Stimulated activated CD4-positive, alpha-beta T cell treated with anti-CD3 and anti-CD28 coated beads, TNF-alpha, amount 100 ng/mL, for 48 hours (primary cell): ENCODE results near the gene MLIP.

Experiments used
- DNase-seq, 3 donors: peaks; one replicate each; pipeline ENCODE4 v3.0.0-alpha.2; 2020; ENCODE audit warnings: low read depth in 3 of 3

Gene MLIP

DNA sequence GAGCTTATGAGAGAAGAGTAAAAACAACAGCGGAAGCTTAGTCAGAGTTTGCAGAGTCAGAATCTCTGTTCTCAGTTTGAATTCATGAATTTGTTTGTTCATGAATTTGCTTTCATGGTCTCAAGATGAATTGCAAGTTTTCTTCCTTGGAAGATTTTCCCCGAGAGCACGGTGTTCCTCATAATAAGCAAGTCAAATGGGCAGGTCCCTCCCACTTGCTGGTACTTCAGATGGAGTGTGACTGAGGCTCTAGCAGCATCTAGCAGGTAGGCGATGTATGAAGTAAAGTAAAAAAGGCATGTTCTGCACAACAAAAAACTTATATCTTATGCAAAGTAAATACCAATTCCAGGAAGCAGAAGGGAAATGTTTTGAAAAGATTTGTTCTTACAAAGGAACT is 15.5 kb upstream of the MLIP start:
- no peak for DNase-seq

DNA sequence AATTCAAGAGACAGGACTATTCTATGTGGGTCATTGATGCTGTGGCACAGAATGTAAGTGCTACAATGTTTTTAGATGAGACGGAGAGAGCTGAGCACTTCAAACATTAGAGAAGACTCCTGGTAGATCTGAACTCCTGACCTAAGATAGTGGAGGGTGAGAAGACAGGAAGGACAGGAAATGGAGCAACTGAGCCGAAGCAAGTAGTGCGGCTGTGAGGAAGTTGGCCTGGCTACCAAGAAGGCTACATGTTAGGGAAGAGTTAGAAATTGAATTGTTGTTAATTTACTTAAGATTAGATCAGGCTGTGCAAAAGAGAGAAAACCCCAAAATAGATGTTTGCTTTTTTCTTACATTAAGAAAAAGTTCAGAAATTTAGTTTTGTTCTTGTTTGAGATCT is 14.4 kb upstream of the MLIP start:
- DNase-seq, result no peak

DNA sequence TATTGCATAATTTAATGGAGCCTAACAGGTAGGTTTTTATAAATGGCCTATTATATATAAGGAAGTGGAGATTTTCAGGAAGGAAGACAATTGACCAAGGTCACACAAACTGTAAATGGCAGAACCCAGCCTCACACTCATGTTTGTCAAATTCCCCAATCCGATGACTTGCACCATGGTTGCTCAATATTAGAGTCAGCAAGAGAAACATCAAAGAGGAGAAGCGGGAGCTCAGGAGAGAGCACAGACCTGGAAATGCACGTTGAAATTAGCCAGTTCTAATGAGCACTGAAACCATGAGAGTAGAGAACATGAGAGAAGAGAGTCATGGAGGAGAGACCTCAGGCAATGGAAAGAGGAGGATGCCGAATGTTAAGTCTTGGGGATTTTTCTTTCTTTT is 13.5 kb upstream of the MLIP start:
- no peak for DNase-seq

DNA sequence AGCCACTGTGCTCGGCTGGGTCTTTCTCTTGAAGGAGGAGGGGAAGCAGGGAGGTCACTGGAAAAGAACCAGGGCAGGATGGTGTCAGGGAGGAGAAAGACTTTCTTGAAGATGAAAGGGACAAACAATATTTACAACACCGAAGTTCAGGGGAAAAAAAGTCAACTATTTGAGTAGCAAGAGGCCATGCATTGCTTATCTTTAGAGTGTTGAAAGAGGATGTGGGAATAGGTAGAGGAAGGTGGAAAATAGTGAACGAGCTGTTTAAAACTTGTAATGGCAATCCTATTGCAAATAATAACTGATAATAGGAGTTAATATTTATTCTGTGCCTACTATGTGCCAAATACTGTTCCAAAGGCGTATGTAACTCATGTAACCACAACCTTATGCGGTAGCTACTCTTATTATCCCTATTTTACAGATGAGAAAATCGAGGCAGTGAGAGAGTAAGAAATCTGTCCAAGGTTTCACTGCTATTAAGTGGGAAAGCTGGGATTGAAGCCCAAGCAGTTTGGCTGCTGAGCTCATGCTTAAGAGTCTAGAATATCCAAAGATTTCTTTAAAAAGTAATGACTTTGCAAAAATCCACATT is 12.7 kb upstream of the MLIP start:
- no peak for DNase-seq

DNA sequence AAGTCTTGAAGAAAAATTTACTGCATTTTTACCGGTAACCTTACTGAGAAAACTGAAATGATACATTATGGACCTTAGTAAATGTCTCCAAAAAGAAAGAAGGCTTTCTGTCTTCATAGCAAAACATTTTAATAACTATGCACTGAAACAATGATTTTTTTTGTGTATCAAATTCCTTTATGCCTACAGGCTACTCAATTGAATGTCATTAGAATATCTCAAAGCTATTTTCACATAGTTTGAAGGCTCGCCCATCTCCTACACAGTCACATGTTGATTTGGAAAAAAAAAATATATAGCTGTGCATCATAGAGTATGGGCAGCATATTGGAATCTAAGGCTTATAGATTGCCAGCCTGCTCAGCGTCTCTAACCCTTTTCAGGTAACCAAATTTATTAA is 12.0 kb upstream of the MLIP start:
- no peak for DNase-seq

DNA sequence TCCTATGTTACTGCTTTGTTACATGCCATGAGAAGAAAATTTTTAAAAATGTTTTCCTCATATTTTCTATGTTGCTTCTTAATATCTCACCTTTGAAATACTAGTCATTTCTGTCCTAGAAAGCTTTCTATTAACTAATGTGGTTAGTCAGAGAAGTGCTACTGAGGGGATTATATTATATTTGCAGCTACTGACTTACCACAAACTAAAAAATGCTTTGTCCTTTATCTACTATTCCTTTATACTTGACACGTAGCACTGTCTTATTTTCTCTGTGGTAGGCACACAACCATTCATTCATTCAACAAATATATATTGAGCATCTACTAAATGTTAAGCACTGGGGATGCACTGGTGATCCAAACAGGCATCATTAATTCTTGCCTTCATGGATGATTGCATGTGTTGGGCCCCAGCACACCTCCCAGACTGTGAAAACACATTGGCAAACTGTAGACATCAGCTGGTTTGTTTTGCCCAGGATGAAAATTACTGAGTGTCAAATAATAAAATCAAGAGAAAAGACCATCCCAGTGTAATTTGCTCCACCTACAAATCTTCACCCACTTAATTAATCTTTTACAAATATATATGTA is 10.7 kb upstream of the MLIP start:
- no peak for DNase-seq

DNA sequence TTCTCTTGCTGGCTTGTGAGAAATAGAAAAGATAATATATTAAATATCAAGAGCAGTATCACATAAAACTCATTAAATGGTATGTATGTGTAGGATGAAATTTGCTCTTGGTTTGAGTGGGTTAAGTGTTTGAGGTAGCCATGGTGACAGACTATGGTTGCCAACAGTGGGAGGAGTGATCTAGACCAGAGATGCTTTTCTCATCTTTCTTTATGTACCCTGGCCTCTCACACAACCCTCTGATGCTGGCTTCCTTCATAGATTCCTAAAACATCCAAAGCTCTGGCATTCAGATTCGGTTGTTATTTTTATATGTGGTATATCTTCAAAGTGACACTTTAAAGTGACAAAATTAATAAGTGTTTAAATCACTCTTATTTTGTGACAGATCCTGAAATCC is 9.0 kb upstream of the MLIP start:
- no peak for DNase-seq

DNA sequence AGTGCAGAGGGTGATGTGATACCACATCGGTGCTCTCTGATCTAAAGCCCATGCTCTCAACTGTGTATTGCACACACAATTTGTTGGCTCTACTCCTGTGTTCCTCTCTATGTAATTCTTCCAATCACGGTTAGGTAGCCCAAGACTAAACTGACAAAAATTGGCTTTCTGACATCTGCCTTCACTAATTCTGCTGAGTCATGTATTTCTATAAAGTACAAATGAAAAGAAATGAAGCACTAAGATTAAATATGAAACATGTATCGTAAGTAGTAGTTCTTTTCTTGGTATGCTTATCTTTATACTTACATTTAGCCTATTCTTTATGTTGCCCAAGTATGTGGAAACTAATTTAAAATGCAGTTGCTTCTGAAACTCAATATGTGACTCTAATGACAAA is 7.7 kb upstream of the MLIP start:
- DNase-seq, result no peak

DNA sequence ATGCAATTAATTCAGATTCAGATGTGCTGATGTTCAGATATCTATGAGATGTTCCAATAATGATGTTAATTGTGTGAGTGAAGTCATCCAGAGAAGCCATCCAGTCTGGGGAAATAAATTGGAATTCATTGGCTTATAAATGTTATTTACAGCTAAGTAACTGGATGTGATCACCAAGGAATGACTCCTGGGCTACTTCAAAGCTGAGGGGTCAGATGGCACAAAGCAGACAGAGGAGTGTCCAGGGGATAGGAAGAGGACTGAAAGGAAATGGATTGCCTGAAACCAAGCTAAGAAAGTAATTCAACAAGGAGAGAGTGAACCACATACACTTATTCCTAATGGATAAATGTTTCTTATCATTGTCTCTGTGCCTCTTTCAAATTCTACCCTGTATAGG is 4.5 kb upstream of the MLIP start:
- DNase-seq, result no peak

DNA sequence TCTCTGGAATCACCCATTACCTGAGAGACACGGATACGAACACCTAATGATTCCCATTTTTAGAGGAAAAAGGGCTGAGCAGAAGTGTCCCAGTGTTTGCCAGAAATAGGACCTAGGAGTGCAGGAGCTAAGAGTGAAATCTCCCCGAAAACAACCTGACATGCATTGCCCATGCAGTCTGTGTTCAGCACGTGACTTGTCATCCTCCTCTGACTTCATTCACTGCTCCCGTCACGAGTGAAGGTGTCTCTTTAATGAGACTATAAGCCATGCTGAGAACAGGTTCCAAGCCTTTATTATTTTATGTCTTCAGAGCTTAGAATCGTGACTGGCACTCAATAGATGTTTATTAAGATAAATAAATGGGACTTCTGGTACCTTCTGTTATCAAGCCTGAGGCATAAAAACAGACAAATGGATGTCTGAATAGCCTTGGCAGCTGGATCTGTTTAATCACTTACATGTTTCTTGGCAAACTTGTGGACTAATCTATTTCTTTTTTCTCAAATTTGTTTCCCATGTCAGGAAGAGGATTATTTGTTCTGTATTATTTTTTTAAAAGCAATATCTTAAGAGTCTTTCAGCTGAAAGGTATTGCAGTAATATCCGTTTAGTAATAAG is 3.7 kb upstream of the MLIP start:
- DNase-seq, result no peak

DNA sequence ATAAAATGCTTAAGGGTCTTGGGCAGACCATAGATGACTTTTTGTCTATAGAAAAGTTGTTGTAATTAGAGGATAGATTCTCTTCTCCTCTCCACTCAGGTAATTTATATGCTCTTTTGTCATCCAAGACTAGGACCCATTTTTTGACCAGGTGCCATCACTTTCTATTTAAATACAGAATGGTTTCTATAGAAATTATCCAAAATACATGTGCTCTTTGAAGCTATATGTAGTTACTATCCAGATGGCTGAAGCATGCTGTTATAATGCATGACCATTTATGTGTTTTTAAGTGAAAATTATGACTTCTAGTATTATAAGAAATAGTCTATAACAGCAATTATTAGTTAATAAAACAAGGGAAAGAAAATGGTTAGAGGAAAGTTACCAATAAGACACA is 3.0 kb upstream of the MLIP start:
- no peak for DNase-seq

DNA sequence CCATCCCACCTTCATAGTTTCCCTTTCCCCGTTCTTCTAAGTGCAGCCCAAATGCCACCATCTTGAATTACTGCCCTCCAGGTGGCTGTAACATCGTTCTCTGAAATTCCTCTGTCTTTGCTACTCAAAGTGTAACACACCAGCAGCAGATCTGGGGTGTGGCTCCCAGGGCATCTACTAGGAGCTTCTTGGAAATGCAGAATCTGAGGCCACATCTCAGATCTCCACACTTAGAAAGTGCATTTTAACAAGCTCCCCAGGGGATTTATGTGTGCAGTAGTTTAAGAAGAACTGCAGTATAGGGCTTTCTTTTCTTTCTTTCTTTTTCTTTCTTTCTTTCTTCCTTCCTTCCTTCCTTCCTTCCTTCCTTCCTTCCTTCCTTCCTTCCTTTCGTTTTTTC is 1.7 kb upstream of the MLIP start:
- DNase-seq, result no peak

DNA sequence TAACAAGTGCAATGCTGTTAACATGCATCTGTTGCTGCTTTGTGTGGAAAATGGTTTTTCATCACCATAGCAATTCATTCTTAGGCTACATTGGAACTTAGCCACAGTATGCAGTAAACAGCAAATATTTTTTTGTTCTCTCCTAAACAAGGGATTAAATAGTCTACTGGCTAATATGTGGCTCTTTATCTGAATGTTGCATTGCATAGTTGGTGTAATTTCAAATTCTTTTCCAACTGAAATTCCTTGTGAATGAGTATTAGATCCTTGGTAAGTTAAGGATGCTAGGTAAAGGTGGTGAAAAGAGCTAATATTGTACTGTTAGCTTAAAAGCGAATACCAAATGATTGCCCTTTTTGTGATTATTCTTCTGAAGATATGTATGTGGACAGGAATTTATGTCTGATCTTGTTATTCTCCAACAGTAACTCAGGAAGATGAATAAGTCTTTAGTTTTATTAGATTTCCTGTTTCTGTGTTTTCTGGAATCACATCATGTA is 958 bp downstream of the MLIP start:
- no peak for DNase-seq

DNA sequence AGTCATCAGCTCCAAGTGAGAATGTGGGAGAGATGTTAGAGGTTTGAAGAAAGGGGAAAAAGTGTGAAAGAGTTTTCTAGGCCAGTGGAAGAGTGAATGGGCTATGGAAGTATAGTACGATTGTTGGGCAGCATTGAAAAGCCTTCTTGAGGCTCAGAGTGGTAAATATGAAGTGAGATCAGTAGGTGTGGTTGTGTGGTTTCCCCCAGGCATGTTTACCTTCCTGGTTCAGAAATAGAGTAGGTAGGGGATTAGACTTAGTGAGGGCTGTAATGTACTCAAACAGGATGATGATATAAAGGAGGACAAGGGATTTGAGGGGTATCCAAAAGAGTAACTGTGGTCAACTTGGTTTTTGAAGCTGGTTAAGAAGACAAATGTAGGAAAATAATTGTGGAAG is 3.7 kb downstream of the MLIP start:
- DNase-seq, result no peak

DNA sequence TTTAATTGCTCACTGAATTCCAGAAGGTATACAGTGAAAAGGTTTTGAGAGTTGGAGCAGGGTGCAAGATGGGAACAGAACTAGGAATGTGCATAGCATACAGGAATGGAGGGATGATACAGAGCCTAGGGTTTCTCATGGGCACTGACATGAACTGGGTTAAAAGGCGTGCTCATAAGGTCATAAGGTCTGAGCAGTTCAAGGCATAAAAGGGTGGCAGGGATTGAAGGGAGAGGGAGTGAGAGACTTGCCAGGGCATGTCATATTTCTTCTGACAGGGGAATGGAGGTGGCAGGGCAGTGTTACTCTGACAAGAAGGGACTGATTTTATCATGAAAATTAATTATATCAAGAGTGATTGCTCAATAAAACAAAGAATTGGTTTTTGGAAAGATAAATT is 4.7 kb downstream of the MLIP start:
- DNase-seq, result no peak

DNA sequence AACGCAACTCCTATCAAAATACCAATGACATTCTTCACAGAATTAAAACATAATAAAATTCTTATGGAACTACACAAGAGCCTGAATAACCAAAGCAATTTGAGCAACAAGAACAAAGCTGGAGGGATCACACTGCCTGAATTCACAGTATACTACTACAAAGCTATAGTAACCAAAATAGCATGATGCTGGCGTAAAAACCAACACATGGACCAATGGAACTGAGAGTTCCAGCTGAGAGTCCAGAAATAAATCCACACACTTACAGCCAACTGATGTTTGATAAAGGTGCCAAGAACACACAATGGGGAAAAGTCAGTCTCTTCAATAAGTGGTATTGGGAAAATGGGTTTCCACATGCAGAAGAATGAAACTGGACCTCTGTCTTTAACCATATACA is 6.9 kb downstream of the MLIP start:
- no peak for DNase-seq

DNA sequence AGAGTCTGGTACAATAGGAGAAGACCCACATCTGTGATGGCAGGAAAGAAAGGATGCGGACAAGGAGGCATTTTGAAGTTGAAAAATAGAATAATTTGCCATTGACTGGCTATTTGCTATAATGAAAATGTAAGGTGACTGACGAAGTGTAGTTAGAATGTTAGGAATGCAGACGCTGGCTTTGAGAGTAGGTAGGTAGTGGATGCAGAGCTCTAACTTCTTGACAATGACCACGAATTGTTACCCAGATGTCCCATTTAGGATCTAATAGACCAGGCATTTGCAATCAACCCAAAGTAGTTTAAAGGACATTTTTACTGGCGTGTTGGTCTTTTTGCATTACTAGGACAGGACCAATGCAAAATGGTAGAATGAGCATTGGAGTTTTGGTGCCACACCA is 14.2 kb downstream of the MLIP start:
- DNase-seq, result no peak

DNA sequence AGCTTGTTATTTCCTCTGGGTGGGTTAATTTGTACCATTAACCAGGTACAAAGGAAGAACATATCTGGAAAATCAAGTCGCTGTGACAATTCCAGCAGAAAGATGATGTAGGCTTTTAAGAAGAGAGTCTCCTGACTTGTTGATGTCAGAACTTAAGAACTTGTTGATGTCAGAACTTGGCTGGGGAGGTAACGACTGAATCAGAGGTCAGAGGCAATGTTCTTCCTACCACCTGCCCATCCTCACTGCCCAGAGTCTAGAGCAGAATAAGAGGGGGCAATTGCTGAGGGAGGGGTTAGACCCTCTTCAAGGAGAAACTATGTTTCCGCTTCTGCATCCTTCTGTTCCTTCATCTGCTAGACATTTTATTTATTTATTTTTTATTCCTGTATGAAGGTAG is 18.9 kb downstream of the MLIP start:
- DNase-seq, result no peak

DNA sequence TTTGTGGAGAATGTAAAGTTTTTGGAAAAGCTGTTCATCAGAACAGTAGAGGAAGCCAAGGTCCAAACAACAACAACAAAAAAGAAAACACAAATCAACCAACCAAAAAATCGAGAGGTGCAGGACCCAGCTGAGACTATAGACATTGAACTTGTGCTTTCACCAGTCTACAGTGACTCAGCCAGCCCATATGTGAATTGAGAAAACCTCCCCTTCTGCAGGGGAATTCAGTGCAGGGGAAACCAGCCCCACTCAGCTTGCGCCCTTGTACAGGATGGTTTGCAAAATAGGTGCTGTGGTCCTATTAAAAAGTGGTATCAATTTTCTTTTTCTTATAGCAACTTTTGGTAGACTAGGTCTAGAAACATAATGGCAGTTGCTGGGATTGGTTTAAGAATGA is 21.3 kb downstream of the MLIP start:
- no peak for DNase-seq

DNA sequence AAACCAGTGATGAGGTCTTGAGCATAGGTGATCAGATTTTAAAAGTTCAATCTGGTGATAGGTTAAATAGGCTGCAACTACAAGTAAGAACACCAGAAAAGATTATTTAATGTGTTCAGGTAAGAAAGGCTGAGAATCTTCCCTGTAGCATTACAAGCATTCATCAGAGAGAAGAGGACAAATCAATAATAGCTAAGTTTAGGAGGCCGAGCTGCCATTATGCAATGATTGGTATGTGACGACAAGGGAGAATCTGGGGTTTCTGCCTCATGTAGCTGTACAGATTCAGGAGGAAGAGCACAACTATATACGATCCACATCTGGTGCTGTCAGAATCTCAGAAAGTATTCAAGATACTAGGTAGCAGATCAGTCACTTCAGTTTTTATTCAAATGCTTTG is 21.9 kb downstream of the MLIP start:
- no peak for DNase-seq

DNA sequence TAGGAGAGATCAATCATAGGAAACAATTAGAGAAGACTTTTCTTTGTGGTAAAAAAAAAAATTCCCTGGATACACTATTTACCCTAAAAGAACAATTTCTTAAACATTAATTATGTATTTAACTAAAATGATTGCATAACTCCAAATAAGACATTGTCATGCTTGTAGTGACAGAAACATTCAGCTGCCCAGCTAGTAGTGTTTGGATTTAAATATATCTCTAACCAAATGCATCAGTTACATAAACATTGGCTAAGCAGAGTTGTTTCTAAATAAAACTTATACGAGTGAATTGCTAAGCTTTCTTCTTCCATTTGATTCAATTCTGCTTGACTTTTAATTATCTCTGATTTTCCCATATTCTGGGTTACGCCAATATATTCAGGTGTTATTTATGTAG is 23.7 kb downstream of the MLIP start:
- DNase-seq, result no peak

DNA sequence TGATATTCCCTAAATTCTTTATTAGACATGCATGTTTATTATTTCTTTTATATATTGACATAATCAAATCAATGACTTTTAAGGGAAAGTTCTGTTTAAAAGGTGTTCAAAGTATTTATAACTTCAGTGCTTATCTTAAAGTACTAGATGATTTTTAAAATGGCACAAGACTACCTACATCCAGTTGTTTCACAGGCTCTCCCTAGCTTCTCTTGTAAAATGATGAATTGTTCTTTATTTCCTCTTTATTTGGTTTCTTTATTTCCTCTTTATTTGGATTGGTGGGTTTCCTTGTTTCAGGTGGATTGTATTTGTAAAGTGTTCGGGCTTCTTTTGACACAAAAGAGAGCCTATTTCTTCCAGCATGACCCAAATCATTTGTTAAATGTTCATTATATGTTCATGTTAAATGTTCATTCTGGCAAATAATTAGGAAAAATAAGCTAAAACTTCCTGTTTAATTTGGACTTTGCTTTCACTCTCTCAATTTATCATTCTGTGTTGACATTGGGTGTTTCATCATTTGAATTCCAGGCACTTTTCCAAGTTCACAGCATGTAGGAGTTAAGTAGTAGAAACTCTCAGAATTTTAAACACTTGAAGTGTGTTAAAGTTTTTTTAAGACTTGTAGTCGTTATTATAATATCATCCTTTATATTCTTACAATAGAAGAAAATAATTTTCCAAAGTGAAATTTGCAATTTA is 24.6 kb downstream of the MLIP start:
- DNase-seq, result no peak

DNA sequence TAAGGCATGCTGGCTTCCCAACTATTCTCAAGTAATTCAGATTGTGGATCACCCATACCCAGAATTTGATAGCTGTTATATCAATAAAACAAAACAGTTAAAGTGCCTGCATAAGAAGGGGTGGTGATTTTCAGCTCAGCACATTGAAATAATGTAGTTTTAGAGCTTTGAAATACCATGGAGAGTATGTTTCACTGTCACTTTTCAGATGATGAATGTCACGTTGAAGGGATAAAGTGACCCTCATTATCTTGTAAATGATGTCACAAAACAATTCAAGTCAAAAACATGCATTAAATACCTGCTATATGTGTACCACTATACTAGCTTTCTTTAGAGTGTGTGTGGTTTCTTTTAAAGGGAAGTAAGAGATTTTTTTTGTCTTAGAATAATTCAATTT is 27.6 kb downstream of the MLIP start:
- DNase-seq, result no peak
